ENCODE results near the gene ITGAD. TPM values are rescaled to one million over a fixed set of nuclear protein-coding genes. Genes with fewer than 3 reads are reported as not detected.

The ITGAD gene
- total RNA-seq, 3 donors from 2014 or later: 0.16 to 0.44 TPM; not detected in 1

GRCh38 chr16:31417916-31418315 is 24.8 kb downstream of the ITGAD start:
- Histone ChIP-seq H3K4me3 (no peak overlapping the region), H3K27ac (no peak overlapping the region), H3K9me3 (no peaks in the 10 kb centered on the region), H3K4me1 (no peaks in the 10 kb centered on the region), H3K36me3 (no peaks in the 10 kb centered on the region), H3K27me3 (peaks cover 0 to 9% of the 10 kb centered on the region in 2 donors)
- TF ChIP-seq CTCF (IDR thresholded peaks at IDR 0.05) (no peak), POLR2AphosphoS5 (IDR thresholded peaks at IDR 0.05) (no peak)
- DNase-seq (ENCODE audit: low spot score in 2 of 2): no peak
- intact Hi-C loops (cut with DNase I; ENCODE audit: low total_unique reads): no loop called here

DNA sequence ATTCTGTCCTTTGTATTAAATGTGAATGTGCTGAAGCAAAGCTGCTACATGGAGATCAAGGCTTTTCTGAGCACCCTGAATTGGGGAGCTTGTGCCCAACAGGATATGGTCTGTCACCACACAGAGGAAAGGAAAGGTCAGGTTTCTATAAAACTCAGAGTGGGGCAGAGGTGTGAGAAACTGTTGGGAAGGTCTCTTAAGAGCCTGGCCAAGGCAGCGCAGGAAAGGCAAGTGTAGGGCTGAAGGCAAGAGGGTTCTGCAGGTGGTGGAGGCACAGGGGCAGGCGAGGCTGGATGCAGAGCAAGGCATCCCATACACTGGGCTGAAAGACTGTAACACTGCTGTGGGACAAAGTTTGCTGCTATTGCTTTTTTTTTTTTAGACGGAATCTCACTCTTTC is 26.9 kb downstream of the ITGAD start:
- Histone ChIP-seq H3K27me3 (peaks cover 0 to 9% of the 10 kb centered on the region in 2 donors), H3K27ac (no peak overlapping the region), H3K9me3 (no peaks in the 10 kb centered on the region), H3K36me3 (no peaks in the 10 kb centered on the region), H3K4me3 (no peak overlapping the region), H3K4me1 (no peaks in the 10 kb centered on the region)
- no peak for TF ChIP-seq POLR2A (IDR thresholded peaks at IDR 0.05)
- TF ChIP-seq CTCF (IDR thresholded peaks at IDR 0.05): no peak
- DNase-seq (ENCODE audit: low spot score in 2 of 2): no peak
- intact Hi-C loops (cut with DNase I; ENCODE audit: low total_unique reads): no loop called here

GRCh38 chr16:31421587-31421986 is 28.5 kb downstream of the ITGAD start:
- no peak for DNase-seq (ENCODE audit: low spot score in 2 of 2)
- H3K4me1 ChIP-seq: no peaks in the 10 kb centered on the region
- H3K4me3 ChIP-seq: no peak overlapping the region
- no peaks in the 10 kb centered on the region for H3K9me3 ChIP-seq
- no peak overlapping the region for H3K27ac ChIP-seq
- H3K27me3 ChIP-seq: peaks cover 0 to 9% of the 10 kb centered on the region in 2 donors
- TF ChIP-seq CTCF (IDR thresholded peaks at IDR 0.05): no peak
- no peak for TF ChIP-seq POLR2AphosphoS5 (IDR thresholded peaks at IDR 0.05)
- TF ChIP-seq POLR2A (IDR thresholded peaks at IDR 0.05): no peak
- H3K36me3 ChIP-seq: no peaks in the 10 kb centered on the region
- intact Hi-C loops (cut with DNase I; ENCODE audit: low total_unique reads): no loop called here

DNA sequence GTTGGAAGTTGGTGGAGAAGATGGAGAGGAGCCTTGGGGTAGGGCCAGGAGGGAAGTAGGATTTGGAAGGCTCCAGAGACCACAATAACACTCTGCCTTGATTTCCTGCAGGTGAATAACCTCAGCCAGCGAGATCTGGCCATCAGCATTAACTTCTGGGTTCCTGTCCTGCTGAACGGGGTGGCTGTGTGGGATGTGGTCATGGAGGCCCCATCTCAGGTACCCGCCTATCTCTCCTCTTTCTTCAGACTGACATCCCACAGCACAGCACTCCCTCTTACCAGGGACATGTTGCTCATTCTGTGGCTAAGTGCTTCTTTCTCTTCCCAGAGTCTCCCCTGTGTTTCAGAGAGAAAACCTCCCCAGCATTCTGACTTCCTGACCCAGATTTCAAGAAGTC is 30.1 kb downstream of the ITGAD start:
- Histone ChIP-seq H3K27ac (no peak overlapping the region), H3K36me3 (no peaks in the 10 kb centered on the region), H3K4me3 (no peak overlapping the region), H3K4me1 (no peaks in the 10 kb centered on the region), H3K27me3 (peaks cover 0 to 9% of the 10 kb centered on the region in 2 donors), H3K9me3 (no peaks in the 10 kb centered on the region)
- TF ChIP-seq CTCF (IDR thresholded peaks at IDR 0.05) (no peak), POLR2A (IDR thresholded peaks at IDR 0.05) (no peak)
- intact Hi-C loops (cut with DNase I; ENCODE audit: low total_unique reads): no loop called here
- DNase-seq (ENCODE audit: low spot score in 2 of 2): no peak

DNA sequence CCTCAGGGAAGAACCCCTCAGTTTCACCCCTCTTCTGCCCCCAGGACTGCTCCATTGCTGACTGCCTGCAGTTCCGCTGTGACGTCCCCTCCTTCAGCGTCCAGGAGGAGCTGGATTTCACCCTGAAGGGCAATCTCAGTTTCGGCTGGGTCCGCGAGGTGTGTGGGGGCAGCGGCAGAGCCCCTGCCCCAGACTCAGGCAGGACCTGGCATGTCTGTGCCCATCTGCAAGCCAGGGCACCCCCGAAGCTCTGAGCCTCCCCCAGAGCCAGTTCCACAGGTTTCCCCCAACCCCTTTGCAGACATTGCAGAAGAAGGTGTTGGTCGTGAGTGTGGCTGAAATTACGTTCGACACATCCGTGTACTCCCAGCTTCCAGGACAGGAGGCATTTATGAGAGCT is 30.7 kb downstream of the ITGAD start:
- no peaks in the 10 kb centered on the region for H3K9me3 ChIP-seq
- no peak for TF ChIP-seq POLR2AphosphoS5 (IDR thresholded peaks at IDR 0.05)
- TF ChIP-seq POLR2A (IDR thresholded peaks at IDR 0.05): no peak
- TF ChIP-seq CTCF (IDR thresholded peaks at IDR 0.05): no peak
- no peaks in the 10 kb centered on the region for H3K4me1 ChIP-seq
- H3K4me3 ChIP-seq: no peak overlapping the region
- no peak for DNase-seq (ENCODE audit: low spot score in 2 of 2)
- intact Hi-C loops (cut with DNase I; ENCODE audit: low total_unique reads): no loop called here
- H3K27ac ChIP-seq: no peak overlapping the region
- peaks cover 0 to 9% of the 10 kb centered on the region in 2 donors for H3K27me3 ChIP-seq
- no peaks in the 10 kb centered on the region for H3K36me3 ChIP-seq

Data from breast epithelium (tissue), 4 donors.